ENCODE data around the gene TNS3.

- TF ChIP-seq CTCF (IDR thresholded peaks at IDR 0.05): no peak
- TF ChIP-seq POLR2A (IDR thresholded peaks at IDR 0.05): no peak
Measured at GRCh38 chr7:47514367-47514766, 67.5 kb downstream of the TNS3 start.

Data from uterus (tissue), 2 donors.